ENCODE measurements around the gene C16orf87.
"Not testable (repeated sequence)": the region's sequence is repeated elsewhere in the genome, so short reads cannot be mapped to it uniquely, and the experiment has no call there.

Gene C16orf87

GRCh38 chr16:46801428-46802049 is 29.4 kb downstream of the C16orf87 start:
- CTCF ChIA-PET = interaction anchor here (1.1 to 1.5 kb wide), 7 partner anchors 10 to 128 kb away, joined by 3 to 5 read pairs (median 4); no protein-coding TSS in a partner anchor
- Mint-ChIP-seq H3K36me3 (peaks cover 20% of the 10 kb centered on the region), H3K4me1 (peaks cover 16% of the 10 kb centered on the region), H3K27ac (no peak overlapping the region), H3K27me3 (no peaks in the 10 kb centered on the region), H3K4me3 (no peak overlapping the region), H3K9me3 (peaks cover 4% of the 10 kb centered on the region)
- DNase-seq = no peak

GRCh38 chr16:46800494-46800893 is 30.5 kb downstream of the C16orf87 start:
- CTCF ChIA-PET = interaction anchor here (1.1 to 1.5 kb wide), 6 partner anchors 9 to 127 kb away, joined by 3 to 5 read pairs (median 4); no protein-coding TSS in a partner anchor
- H3K4me3 Mint-ChIP-seq = no peak overlapping the region
- no peak for DNase-seq
- no peaks in the 10 kb centered on the region for H3K27me3 Mint-ChIP-seq
- H3K27ac Mint-ChIP-seq = no peak overlapping the region
- peaks cover 16% of the 10 kb centered on the region for H3K4me1 Mint-ChIP-seq
- peaks cover 7% of the 10 kb centered on the region for H3K9me3 Mint-ChIP-seq
- H3K36me3 Mint-ChIP-seq = peaks cover 23% of the 10 kb centered on the region

- Mint-ChIP-seq H3K9me3 (peaks cover 18% of the 10 kb centered on the region), H3K27me3 (no peaks in the 10 kb centered on the region), H3K4me1 (peaks cover 1% of the 10 kb centered on the region), H3K4me3 (no peak overlapping the region), H3K36me3 (peaks cover 19% of the 10 kb centered on the region), H3K27ac (no peak overlapping the region)
- DNase-seq = no peak
- CTCF ChIA-PET = interaction anchor here (1.2 kb wide), 1 partner anchor 9 kb away, joined by 3 read pairs; no protein-coding TSS in a partner anchor
These were observed 33.5 kb downstream of the C16orf87 start for GRCh38 chr16:46797501-46797900.

- CTCF ChIA-PET = no interaction called here
- Mint-ChIP-seq H3K36me3 (peaks cover 22% of the 10 kb centered on the region), H3K9me3 (peaks cover 18% of the 10 kb centered on the region), H3K4me1 (no peaks in the 10 kb centered on the region), H3K4me3 (no peak overlapping the region), H3K27ac (no peak overlapping the region), H3K27me3 (no peaks in the 10 kb centered on the region)
- no peak for DNase-seq
These were observed 34.2 kb downstream of the C16orf87 start for GRCh38 chr16:46796764-46797269.

- Mint-ChIP-seq H3K36me3 (peaks cover 21% of the 10 kb centered on the region), H3K27ac (no peak overlapping the region), H3K9me3 (peaks cover 18% of the 10 kb centered on the region), H3K4me1 (peaks cover 18% of the 10 kb centered on the region), H3K27me3 (peaks cover 4% of the 10 kb centered on the region), H3K4me3 (no peak overlapping the region)
- CTCF ChIA-PET = interaction anchor here (0.6 kb wide), 1 partner anchor 282 kb away, joined by 3 read pairs; no protein-coding TSS in a partner anchor
- no peak for DNase-seq
These were observed 37.1 kb downstream of the C16orf87 start for GRCh38 chr16:46793841-46794240.

GRCh38 chr16:46790599-46791270 is 40.2 kb downstream of the C16orf87 start:
- Mint-ChIP-seq H3K4me1 (peaks cover 18% of the 10 kb centered on the region), H3K9me3 (peaks cover 11% of the 10 kb centered on the region), H3K27me3 (peaks cover 5% of the 10 kb centered on the region), H3K4me3 (peak overlapping the region; percentile 73), H3K27ac (no peak overlapping the region), H3K36me3 (peaks cover 14% of the 10 kb centered on the region)
- CTCF ChIA-PET = interaction anchor here (1.3 to 1.6 kb wide), 2 partner anchors 10 kb away, joined by 5 read pairs; no protein-coding TSS in a partner anchor
- no peak for DNase-seq

GRCh38 chr16:46789499-46790414 is 41.2 kb downstream of the C16orf87 start:
- peaks cover 7% of the 10 kb centered on the region for H3K9me3 Mint-ChIP-seq
- peaks cover 18% of the 10 kb centered on the region for H3K4me1 Mint-ChIP-seq
- peak; percentile 88 for DNase-seq
- CTCF ChIA-PET = interaction anchor here (0.8 to 1.3 kb wide), 2 partner anchors 11 to 19 kb away, joined by 3 to 5 read pairs; no protein-coding TSS in a partner anchor
- peak overlapping the region; percentile 73 for H3K4me3 Mint-ChIP-seq
- H3K27me3 Mint-ChIP-seq = peaks cover 7% of the 10 kb centered on the region
- peaks cover 12% of the 10 kb centered on the region for H3K36me3 Mint-ChIP-seq
- no peak overlapping the region for H3K27ac Mint-ChIP-seq

GRCh38 chr16:46788891-46789474 is 42.0 kb downstream of the C16orf87 start:
- Mint-ChIP-seq H3K27ac (no peak overlapping the region), H3K27me3 (peaks cover 7% of the 10 kb centered on the region), H3K4me1 (peaks cover 18% of the 10 kb centered on the region), H3K4me3 (no peak overlapping the region), H3K9me3 (peaks cover 4% of the 10 kb centered on the region), H3K36me3 (peaks cover 8% of the 10 kb centered on the region)
- CTCF ChIA-PET = no interaction called here
- no peak for DNase-seq

- peaks cover 7% of the 10 kb centered on the region for H3K27me3 Mint-ChIP-seq
- H3K4me1 Mint-ChIP-seq = peaks cover 18% of the 10 kb centered on the region
- CTCF ChIA-PET = interaction anchor here (0.9 kb wide), 1 partner anchor 10 kb away, joined by 3 read pairs; no protein-coding TSS in a partner anchor
- no peak overlapping the region for H3K27ac Mint-ChIP-seq
- no peak for DNase-seq
- no peaks in the 10 kb centered on the region for H3K9me3 Mint-ChIP-seq
- H3K4me3 Mint-ChIP-seq = no peak overlapping the region
- H3K36me3 Mint-ChIP-seq = peaks cover 5% of the 10 kb centered on the region
These were observed 43.1 kb downstream of the C16orf87 start for GRCh38 chr16:46787909-46788308.

GRCh38 chr16:46785076-46785845 is 45.7 kb downstream of the C16orf87 start:
- Mint-ChIP-seq H3K4me3 (no peak overlapping the region), H3K27ac (no peak overlapping the region), H3K36me3 (no peaks in the 10 kb centered on the region), H3K4me1 (peaks cover 11% of the 10 kb centered on the region), H3K9me3 (no peaks in the 10 kb centered on the region), H3K27me3 (peaks cover 7% of the 10 kb centered on the region)
- CTCF ChIA-PET = interaction anchor here (0.6 kb wide), 1 partner anchor 43 kb away, joined by 4 read pairs; no protein-coding TSS in a partner anchor
- no peak for DNase-seq

GRCh38 chr16:46784569-46784968 is 46.4 kb downstream of the C16orf87 start:
- H3K27ac Mint-ChIP-seq, H3K4me1 Mint-ChIP-seq: not testable (repeated sequence)

GRCh38 chr16:46783800-46784199 is 47.2 kb downstream of the C16orf87 start:
- no peaks in the 10 kb centered on the region for H3K4me1 Mint-ChIP-seq
- CTCF ChIA-PET = no interaction called here
- peaks cover 4% of the 10 kb centered on the region for H3K27me3 Mint-ChIP-seq
- no peaks in the 10 kb centered on the region for H3K9me3 Mint-ChIP-seq
- no peaks in the 10 kb centered on the region for H3K36me3 Mint-ChIP-seq
- no peak overlapping the region for H3K27ac Mint-ChIP-seq
- no peak for DNase-seq
- H3K4me3 Mint-ChIP-seq = no peak overlapping the region

More at GRCh38 chr16:46784569-46784968, 46.4 kb downstream of the C16orf87 start:
- CTCF ChIA-PET, H3K36me3 Mint-ChIP-seq, H3K9me3 Mint-ChIP-seq, DNase-seq, H3K27me3 Mint-ChIP-seq, H3K4me3 Mint-ChIP-seq: not testable (repeated sequence)

GRCh38 chr16:46782320-46782719 is 48.7 kb downstream of the C16orf87 start:
- Mint-ChIP-seq H3K27me3 (peaks cover 4% of the 10 kb centered on the region), H3K4me3 (no peak overlapping the region), H3K9me3 (no peaks in the 10 kb centered on the region), H3K36me3 (no peaks in the 10 kb centered on the region), H3K27ac (no peak overlapping the region), H3K4me1 (no peaks in the 10 kb centered on the region)
- CTCF ChIA-PET = no interaction called here
- DNase-seq = no peak
